ENCODE measurements around the gene CCDC112.

Gene CCDC112

DNA sequence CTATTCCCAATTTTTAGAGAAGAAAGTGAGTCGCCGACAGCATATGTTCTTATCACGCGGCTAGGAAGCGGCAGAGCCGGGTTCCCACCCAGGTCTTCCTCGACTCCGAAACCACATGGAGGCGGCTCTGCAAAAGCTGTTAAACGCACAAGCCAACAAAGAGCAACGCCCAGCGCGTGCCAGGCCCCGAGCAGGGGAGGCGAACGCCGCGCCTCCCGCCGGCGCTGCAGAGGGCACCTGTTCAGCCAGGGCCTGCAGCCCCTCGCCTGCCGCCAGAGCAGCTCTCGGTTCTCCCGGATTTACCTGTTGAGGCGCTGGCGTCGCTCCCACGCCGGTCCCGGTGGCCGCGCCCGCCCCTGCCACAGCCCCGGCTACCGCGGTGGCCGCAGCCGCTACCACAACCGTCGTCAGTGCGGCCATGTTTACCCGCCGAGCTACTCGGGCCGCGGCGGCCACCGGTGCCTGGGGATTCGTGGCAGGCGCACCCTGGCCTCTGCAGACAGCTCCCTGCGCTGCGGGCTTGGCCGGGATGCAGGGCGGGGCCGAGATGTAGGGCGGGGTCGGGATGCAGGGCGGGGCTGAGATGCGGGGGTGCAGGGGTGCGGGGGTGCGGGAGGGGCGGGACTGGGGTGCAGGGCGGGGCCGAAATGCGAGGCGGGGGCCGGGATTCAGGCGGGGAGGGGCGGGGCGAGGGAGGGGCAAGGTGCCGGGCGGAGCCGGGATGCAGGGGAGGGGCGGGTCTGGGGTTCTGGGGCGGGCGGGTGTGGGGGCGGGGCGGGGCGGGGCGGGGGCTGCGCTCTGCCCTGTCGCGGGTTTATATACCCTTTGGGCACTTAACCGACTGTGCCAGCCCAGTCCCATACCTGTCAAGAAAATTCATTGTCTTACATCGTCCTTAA is at the start of gene CCDC112:
Gene CCDC112 (minus strand): TSS at position 531 of the 899 bp plus-strand sequence. CDS start 111 bp downstream, at position 420.
- no peaks in the 10 kb centered on the region for H3K4me1 ChIP-seq (ENCODE audit: insufficient read depth, poor library complexity, severe bottlenecking)
- DNase-seq (ENCODE audit: low spot score): peak; percentile 93
- H3K4me3 ChIP-seq (ENCODE audit: severe bottlenecking): peak within 1 kb of the TSS; percentile 65
- peak within 1 kb of the TSS; percentile 11 for H3K27ac ChIP-seq (ENCODE audit: poor library complexity, severe bottlenecking)
- H3K36me3 ChIP-seq (ENCODE audit: low read depth): no peaks in the 10 kb centered on the region
- ATAC-seq (ENCODE audit: low read depth): peak; percentile 91
- TF ChIP-seq, protein P1, sequence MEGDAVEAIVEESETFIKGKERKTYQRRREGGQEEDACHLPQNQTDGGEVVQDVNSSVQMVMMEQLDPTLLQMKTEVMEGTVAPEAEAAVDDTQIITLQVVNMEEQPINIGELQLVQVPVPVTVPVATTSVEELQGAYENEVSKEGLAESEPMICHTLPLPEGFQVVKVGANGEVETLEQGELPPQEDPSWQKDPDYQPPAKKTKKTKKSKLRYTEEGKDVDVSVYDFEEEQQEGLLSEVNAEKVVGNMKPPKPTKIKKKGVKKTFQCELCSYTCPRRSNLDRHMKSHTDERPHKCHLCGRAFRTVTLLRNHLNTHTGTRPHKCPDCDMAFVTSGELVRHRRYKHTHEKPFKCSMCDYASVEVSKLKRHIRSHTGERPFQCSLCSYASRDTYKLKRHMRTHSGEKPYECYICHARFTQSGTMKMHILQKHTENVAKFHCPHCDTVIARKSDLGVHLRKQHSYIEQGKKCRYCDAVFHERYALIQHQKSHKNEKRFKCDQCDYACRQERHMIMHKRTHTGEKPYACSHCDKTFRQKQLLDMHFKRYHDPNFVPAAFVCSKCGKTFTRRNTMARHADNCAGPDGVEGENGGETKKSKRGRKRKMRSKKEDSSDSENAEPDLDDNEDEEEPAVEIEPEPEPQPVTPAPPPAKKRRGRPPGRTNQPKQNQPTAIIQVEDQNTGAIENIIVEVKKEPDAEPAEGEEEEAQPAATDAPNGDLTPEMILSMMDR (IDR thresholded peaks at IDR 0.05; ENCODE audit: poor library complexity, severe bottlenecking): no peak
- no peaks in the 10 kb centered on the region for H3K27me3 ChIP-seq (ENCODE audit: insufficient read depth, poor library complexity, severe bottlenecking)
- no peaks in the 10 kb centered on the region for H3K9me3 ChIP-seq (ENCODE audit: severe bottlenecking)

DNA sequence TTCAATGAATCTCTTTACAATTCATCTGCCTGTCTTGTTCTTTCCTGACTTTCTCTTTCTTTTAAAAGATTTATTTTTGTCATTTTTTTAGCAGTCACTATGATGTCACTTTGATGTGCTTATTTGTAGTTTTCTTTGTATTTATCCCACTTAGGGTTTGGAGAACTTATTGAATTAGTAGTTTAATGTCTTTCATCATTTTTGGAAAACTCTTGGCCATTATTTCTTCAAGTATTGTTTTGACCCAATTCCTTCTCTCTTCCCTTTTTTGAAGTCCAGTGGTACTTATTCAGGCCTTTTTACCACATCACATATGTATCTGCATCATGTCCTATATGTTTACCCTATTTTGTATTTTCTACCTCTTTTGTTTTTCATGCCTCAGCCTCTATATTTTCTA is 48.9 kb upstream of the CCDC112 start:
- TF ChIP-seq, protein P1 (IDR thresholded peaks at IDR 0.05; ENCODE audit: poor library complexity, severe bottlenecking): no peak
- Histone ChIP-seq H3K9me3 (ENCODE audit: severe bottlenecking) (no peaks in the 10 kb centered on the region), H3K36me3 (ENCODE audit: low read depth) (no peaks in the 10 kb centered on the region), H3K27ac (ENCODE audit: poor library complexity, severe bottlenecking) (no peak overlapping the region), H3K27me3 (ENCODE audit: insufficient read depth, poor library complexity, severe bottlenecking) (no peaks in the 10 kb centered on the region), H3K4me1 (ENCODE audit: insufficient read depth, poor library complexity, severe bottlenecking) (peaks cover 23% of the 10 kb centered on the region), H3K4me3 (ENCODE audit: severe bottlenecking) (no peak overlapping the region)
- DNase-seq (ENCODE audit: low spot score) (no peak), ATAC-seq (ENCODE audit: low read depth) (no peak)

DNA sequence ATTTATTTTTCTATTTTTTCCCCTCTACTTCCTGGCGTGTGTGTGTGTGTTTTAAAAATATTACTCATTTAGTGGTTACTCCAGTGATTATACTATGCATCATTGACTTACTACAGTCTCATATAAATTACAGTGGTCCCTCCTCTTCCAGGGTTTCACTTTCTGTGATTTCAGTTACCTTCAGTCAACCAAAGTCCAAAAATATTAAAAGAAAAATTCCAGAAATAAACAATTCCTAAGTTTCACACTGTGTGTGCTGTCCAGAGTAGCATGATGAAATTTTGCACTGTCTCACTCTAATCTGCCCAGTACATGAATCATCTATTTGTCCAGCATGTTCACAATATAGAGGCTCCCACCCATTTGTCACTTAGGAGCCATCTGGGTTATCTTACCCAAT is 47.4 kb upstream of the CCDC112 start:
- Histone ChIP-seq H3K27ac (ENCODE audit: poor library complexity, severe bottlenecking) (no peak overlapping the region), H3K9me3 (ENCODE audit: severe bottlenecking) (no peaks in the 10 kb centered on the region), H3K4me3 (ENCODE audit: severe bottlenecking) (no peak overlapping the region), H3K36me3 (ENCODE audit: low read depth) (no peaks in the 10 kb centered on the region), H3K27me3 (ENCODE audit: insufficient read depth, poor library complexity, severe bottlenecking) (no peaks in the 10 kb centered on the region), H3K4me1 (ENCODE audit: insufficient read depth, poor library complexity, severe bottlenecking) (peaks cover 10% of the 10 kb centered on the region)
- ATAC-seq (ENCODE audit: low read depth) (peak; percentile 90), DNase-seq (ENCODE audit: low spot score) (no peak)
- TF ChIP-seq, protein P1 (IDR thresholded peaks at IDR 0.05; ENCODE audit: poor library complexity, severe bottlenecking): no peak

- H3K4me3 ChIP-seq (ENCODE audit: severe bottlenecking): no peak overlapping the region
- TF ChIP-seq, protein P1 (IDR thresholded peaks at IDR 0.05; ENCODE audit: poor library complexity, severe bottlenecking): no peak
- ATAC-seq (ENCODE audit: low read depth) (no peak), DNase-seq (ENCODE audit: low spot score) (no peak)
- H3K27ac ChIP-seq (ENCODE audit: poor library complexity, severe bottlenecking): no peak overlapping the region
- H3K36me3 ChIP-seq (ENCODE audit: low read depth): no peaks in the 10 kb centered on the region
- H3K9me3 ChIP-seq (ENCODE audit: severe bottlenecking): no peaks in the 10 kb centered on the region
- H3K4me1 ChIP-seq (ENCODE audit: insufficient read depth, poor library complexity, severe bottlenecking): peaks cover 4% of the 10 kb centered on the region
- no peaks in the 10 kb centered on the region for H3K27me3 ChIP-seq (ENCODE audit: insufficient read depth, poor library complexity, severe bottlenecking)
These were observed 46.3 kb upstream of the CCDC112 start for GRCh38 chr5:115342590-115343377.

Data from RWPE2 (cell line).